HG03575 (cell line): ENCODE results near the gene WFIKKN2.
"Not testable (repeated sequence)": the region's sequence is repeated elsewhere in the genome, so short reads cannot be mapped to it uniquely, and the experiment has no call there.

Experiments
- ATAC-seq: cut with Tn5 transposase; IDR thresholded peaks from one replicate; pipeline ENCODE4 v1.9.1; 2021; ENCODE audit not compliant: unreplicated experiment, insufficient number of reproducible peaks, low FRiP score; ENCODE audit errors: extremely low read depth

Gene WFIKKN2

GRCh38 chr17:50866261-50866949, 31.0 kb downstream of the WFIKKN2 start, which contains the start of gene TOB1:
Gene TOB1 (minus strand): TSS chr17:50866354. CDS start chr17:50864017, 2,337 bp downstream.
- ATAC-seq, result no peak

GRCh38 chr17:50866950-50867362, 31.6 kb downstream of the WFIKKN2 start:
- ATAC-seq, result no peak

GRCh38 chr17:50867363-50868139, 32.2 kb downstream of the WFIKKN2 start:
- peak; percentile 31 for ATAC-seq

- ATAC-seq, result no peak
Observed at GRCh38 chr17:50868140-50868438, 32.7 kb downstream of the WFIKKN2 start.

GRCh38 chr17:50868602-50869001, 33.2 kb downstream of the WFIKKN2 start:
- ATAC-seq, result no peak

GRCh38 chr17:50871364-50871763, 36.0 kb downstream of the WFIKKN2 start:
- no peak for ATAC-seq

GRCh38 chr17:50871898-50872297, 36.5 kb downstream of the WFIKKN2 start:
- no peak for ATAC-seq

DNA sequence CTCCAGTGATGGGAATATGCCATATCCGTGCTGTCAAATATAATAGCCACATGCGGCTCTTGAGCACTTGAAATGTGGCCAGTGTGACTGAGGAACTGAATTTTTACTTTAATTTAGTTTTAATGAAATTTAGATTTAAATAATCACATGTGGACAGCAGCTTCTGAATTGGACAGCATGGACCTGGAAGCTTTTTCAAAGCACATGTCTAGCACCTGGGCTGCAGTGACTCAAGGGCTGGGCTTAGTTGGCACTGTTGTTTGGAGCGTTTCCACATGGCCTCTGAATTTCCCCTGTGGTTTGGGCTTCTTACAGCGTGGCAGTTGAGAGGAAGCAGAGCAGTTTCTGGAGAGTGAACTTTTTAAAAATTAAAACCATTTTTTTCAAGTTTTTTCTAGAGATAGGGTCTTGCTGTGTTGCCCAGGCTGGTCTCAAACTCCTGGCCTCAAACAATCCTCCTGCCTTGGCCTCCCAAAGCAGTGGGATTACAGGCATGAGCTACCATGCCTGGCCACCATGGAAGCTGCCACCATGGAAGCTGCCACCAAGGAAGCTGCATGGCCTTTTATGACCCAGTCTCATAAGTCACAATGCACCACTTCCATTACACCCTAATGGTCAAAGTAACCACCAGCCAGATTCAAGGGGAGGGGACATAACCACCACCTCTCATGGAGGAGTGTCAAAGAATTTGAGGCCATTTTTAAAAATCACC, 37.5 kb downstream of the WFIKKN2 start:
- ATAC-seq, result no peak

DNA sequence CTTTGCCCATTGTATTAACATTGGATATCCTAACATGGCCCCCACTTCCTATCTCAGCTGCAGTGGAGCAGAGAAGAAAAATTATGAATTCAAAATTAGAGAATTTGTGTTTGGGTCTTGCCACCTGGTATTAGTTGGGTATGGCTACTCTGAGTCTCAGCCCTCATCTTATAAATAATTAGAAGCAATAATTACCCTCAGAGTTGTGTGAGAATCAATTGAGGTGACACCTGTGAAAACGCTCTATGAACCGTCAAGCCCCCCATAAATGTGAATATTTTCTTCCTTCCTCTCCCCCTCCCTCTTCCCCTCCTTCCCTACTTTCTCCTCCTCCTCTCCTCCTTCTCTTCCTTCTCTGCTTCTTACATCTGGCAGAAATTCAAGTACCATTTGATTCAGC, 39.7 kb downstream of the WFIKKN2 start:
- no peak for ATAC-seq

DNA sequence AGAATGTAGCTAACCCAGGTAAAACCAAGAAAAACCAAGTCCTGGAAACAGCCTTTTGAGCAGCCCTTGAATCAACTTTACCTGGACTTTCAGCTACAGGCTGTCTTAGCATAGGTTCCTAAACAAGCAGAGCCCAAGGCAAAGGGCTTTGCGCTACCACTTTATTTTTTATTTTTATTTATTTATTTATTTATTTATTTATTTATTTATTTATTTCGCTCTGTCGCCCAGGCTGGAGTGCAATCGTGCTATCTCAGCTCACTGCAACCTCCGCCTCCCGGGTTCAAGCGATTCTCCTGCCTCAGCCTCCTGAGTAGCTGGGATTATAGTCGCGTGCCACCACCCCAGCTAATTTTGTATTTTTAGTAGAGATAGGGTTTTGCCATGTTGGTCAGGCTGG, 41.7 kb downstream of the WFIKKN2 start:
- ATAC-seq, result not testable (repeated sequence)

DNA sequence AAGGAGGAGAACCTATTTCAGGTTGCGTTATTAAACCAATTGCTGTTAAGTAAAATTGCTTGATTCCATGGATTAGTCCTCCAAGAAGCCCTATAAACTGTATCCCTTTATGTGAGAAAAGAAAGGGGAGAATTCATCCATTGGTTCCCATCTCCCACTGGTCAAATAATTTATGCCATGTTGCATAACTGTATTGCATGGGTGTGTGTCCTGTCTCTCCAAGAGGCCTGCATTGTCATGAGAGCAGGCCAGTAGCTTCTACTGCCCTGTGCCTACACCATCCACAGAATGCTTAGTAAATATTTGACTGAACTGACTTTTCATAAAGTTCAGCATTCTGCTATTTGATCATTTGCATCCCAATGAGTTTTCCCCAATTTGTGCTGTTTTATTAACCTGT, 42.5 kb downstream of the WFIKKN2 start:
- no peak for ATAC-seq

DNA sequence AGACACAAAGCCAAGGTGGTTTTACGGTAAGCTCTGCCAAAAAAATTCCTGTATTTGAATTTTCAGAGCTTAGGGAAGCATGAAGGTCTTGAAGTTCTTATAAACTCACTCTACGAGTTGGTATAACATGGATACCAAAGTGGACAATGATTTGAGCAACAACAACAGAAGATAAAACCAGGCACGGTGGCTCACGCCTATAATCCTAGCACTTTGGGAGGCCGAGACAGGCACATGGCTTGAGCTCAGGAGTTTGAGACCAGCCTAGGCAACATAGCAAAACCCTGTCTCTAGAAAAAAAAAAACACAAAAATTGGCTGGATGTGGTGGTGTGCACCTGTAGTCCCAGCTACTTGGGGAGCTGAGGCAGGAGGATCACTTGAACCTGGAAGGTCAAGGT, 43.7 kb downstream of the WFIKKN2 start:
- ATAC-seq, result no peak

GRCh38 chr17:50881182-50881581, 45.8 kb downstream of the WFIKKN2 start:
- no peak for ATAC-seq

GRCh38 chr17:50882851-50883250, 47.5 kb downstream of the WFIKKN2 start:
- no peak for ATAC-seq

DNA sequence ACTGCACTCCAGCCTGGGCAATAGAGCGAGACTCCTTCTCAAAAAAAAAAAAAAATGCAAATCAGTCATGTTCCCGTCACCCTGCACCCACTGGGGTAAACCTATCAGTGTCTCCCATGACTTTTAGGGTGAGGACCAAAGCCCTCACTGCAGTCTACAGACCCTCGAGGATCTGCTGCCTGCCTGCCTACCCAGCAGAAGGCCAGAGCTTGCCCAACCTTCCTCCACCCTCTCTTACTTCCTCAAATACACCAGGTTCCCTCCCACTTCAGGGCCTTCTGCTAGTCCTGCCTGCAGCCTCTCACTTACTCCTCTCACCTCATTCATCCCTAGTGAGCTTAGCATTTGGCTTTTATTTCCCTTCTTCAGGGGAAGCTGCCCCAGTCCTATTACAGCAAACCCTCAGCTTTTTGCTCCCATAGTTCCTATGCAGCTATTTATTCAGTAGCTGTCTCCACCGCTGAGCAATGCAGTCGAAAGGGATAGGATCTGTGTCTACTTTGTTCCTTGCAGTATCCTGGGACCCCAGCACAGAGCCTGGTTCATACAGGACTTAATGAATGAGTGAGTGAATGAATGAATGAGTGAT, 48.6 kb downstream of the WFIKKN2 start:
- ATAC-seq, result no peak

DNA sequence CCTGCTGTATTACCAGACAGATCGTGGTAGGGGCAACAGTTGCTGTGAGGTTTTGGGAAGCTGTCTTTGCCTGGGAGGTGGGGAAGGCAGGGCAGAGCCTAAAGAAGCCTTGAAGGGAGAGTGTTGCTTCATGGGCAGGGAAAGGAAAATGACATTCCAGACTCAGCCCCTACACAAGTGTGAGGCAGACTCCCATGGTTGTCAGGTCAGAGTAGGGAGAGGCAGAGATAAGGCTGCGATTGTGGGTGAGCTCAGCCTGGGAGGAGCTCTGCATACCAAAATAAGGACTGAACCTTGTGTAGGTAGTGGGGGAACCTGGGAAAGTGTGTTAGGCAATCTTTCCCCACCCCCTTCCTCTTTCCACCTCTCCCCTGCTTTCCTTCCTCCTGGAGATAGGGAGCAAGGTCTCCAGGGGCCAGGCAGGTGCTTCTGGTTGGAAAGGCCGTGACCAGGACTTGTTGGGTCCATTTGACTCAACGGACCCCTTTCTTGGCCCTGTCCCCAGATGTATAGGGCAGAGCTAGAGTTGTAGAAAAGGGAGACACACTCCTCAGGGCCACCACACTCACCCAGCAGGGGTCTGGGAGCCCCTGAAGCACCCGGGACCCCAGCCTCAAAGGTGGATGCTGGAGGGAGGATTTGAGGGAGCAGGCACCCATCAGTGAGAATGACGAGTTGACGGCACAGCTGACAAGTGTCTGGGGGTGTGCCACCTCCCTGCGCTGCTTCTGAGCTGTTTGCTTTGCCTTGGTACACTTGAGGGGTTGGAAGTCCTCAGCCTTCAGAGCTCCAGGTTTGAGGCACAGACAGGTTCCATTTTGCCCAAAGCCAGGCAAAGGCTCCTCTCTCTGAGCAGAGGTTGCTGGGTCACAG, 49.3 kb downstream of the WFIKKN2 start:
- no peak for ATAC-seq

- ATAC-seq, result no peak
Observed at GRCh38 chr17:50887705-50888245, 52.4 kb downstream of the WFIKKN2 start.

DNA sequence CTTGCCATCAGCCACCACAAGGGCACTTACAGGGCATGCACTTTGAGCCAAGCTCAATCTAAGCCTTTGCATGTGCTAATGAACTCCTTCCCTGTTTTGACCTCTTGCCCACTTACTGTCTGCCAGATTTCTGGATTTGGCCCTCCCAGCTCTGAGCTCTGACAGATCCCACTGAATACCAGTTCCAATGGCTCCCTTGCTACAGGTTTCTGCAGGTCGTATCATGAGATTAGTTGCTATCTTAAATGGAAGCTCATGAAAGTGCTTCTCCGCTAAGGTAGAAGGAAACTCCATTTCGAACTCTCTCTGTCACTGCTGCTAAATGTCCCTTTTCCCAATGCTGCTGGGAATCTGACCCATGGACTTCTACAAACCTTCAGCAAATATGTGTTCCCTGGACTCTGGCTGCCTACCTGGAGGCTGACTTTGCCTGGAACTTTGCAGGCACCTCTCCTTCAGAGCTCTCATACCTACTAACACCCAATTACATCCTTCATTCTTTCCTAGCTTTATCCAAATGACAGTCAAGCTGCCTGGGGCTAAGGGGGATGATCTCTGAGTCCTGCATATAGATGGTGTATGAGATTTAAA, 54.2 kb downstream of the WFIKKN2 start:
- ATAC-seq, result no peak
